Skeletal muscle tissue (tissue), 4 donors: ENCODE measurements around the gene PDE1A. TPM values are rescaled to one million over a fixed set of nuclear protein-coding genes. Genes with fewer than 3 reads are reported as not detected.

Source experiments
- H3K27ac ChIP-seq: one replicate; pipeline ENCODE4 v1.7.0; 2013; ENCODE audit warnings: mild to moderate bottlenecking, low read depth, low read length, inconsistent platforms
- H3K27me3 ChIP-seq, 3 donors: one replicate each; pipeline ENCODE4 v1.7.0; 2013; ENCODE audit warnings: low read length in 3 of 3; ENCODE audit not compliant: control insufficient read depth in 3 of 3, insufficient read depth in 3 of 3
- H3K36me3 ChIP-seq, 3 donors: one replicate each; pipeline ENCODE4 v1.7.0; 2013; ENCODE audit warnings: low read length in 3 of 3; ENCODE audit not compliant: control insufficient read depth in 3 of 3, insufficient read depth in 3 of 3
- H3K4me1 ChIP-seq, 3 donors: one replicate each; pipeline ENCODE4 v1.7.0; 2013; ENCODE audit warnings: low read length in 3 of 3, mild to moderate bottlenecking in 3 of 3; ENCODE audit not compliant: control insufficient read depth in 3 of 3, insufficient read depth in 3 of 3
- H3K4me3 ChIP-seq, 3 donors: one replicate each; pipeline ENCODE4 v1.7.0; 2013; ENCODE audit warnings: low read length in 3 of 3
- H3K9ac ChIP-seq, 3 donors: one replicate each; pipeline ENCODE4 v1.7.0; 2013; ENCODE audit warnings: low read length in 3 of 3, mild to moderate bottlenecking in 3 of 3, moderate library complexity in 2 of 3, low read depth in 1 of 3
- H3K9me3 ChIP-seq, 3 donors: one replicate each; pipeline ENCODE4 v1.7.0; 2013; ENCODE audit warnings: low read length in 3 of 3; ENCODE audit not compliant: control insufficient read depth in 3 of 3
- total RNA-seq: library from RNA; depleted of rRNA; stranded (reverse); fragments of >200 nt; gene quantifications from one replicate; pipeline ENCODE4 v1.2.3, GENCODE V29; 2014
- donor health status: Osteomylitis.

PDE1A gene
- total RNA-seq, result 9.9 TPM

DNA sequence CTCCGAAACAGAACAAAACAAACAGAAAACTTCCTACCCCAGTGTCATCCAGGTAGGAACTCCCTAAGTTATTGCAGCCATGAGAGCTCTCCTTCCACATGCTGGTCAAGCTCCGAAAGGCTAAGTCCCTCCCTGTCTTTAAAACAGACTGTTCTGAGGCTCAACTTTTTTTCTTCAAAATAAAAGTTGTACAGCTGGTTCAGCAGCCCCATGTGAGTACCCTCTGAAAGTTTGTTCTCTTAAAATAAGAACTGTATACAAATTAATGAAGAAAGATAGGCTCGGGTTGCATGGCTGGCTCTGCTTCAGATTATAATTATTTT is at the start of gene PDE1A:
PDE1A (minus strand) TSS at position 119 of the 323 bp plus-strand sequence.
- Histone ChIP-seq H3K27ac (peak within 1 kb of the TSS; percentile 21), H3K9ac (peak within 1 kb of the TSS; percentile 27 to 69 (median 29)), H3K36me3 (no peaks in the 10 kb centered on the region), H3K4me3 (peak within 1 kb of the TSS; percentile 55 to 75 (median 60)), H3K4me1 (no peaks in the 10 kb centered on the region), H3K27me3 (no peaks in the 10 kb centered on the region), H3K9me3 (no peaks in the 10 kb centered on the region)

DNA sequence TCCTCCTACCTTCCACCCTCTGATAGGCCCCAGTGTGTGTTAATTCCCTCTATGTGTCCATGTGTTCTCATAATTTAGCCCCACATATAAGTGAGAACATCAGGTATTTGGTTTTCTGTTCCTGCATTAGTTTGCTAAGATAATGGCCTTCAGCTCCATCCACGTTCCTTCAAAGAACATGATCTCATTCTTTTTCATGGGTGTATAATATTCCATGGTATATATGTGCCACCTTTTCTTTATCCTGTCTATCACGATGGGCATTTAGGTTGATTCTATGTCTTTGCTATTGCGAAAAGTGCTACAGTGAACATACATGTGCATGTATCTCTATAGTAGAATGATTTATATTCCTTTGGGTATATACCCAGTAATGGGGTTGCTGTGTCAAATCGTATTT is 46.8 kb upstream of the PDE1A start:
- Histone ChIP-seq H3K9ac (no peak overlapping the region), H3K9me3 (peaks cover 2 to 4% (median 3%) of the 10 kb centered on the region in 3 donors), H3K4me1 (no peaks in the 10 kb centered on the region), H3K4me3 (no peak overlapping the region), H3K36me3 (no peaks in the 10 kb centered on the region), H3K27me3 (no peaks in the 10 kb centered on the region), H3K27ac (no peak overlapping the region)

DNA sequence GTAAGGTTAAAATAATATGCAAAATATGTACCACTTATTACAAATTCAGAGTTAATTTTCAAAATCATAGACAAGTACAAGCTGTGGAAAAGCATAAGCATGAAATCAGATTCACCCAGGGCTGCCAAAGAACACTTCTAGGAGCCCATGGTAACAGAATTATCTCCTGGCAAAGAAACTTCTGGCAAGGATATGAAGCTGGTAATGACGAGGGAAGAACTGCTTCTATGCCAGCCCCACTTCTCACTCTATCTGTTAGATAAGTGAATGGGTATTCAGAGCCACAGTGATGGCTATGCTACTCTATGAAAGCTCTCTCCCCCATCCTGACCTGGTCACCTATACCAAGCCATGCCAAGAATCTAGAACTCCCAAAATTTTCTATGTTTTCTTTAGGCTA is 36.9 kb upstream of the PDE1A start:
- Histone ChIP-seq H3K9me3 (no peaks in the 10 kb centered on the region), H3K9ac (no peak overlapping the region), H3K27ac (no peak overlapping the region), H3K27me3 (no peaks in the 10 kb centered on the region), H3K4me1 (no peaks in the 10 kb centered on the region), H3K36me3 (no peaks in the 10 kb centered on the region), H3K4me3 (no peak overlapping the region)

DNA sequence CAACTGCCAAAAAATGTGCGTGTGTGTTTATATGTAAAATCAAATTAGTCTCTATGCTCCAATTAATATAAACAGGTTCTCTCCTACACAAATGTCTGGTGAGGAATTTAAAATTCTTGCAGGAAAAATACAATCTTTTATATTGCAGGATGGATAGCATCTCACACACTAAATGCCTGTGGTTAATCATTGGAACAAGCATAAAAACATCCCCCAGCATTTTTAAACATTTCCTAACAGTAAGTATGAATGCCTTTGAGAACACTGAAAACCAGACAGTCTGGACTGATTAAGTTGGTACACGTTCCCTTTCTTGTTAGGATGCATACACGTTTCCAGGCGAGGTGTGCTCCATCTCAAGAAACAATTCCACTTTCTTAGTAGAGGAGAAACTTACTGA is 29.9 kb upstream of the PDE1A start:
- Histone ChIP-seq H3K27me3 (no peaks in the 10 kb centered on the region), H3K4me1 (no peaks in the 10 kb centered on the region), H3K4me3 (no peak overlapping the region), H3K9me3 (no peaks in the 10 kb centered on the region), H3K9ac (no peak overlapping the region), H3K36me3 (no peaks in the 10 kb centered on the region), H3K27ac (no peak overlapping the region)

DNA sequence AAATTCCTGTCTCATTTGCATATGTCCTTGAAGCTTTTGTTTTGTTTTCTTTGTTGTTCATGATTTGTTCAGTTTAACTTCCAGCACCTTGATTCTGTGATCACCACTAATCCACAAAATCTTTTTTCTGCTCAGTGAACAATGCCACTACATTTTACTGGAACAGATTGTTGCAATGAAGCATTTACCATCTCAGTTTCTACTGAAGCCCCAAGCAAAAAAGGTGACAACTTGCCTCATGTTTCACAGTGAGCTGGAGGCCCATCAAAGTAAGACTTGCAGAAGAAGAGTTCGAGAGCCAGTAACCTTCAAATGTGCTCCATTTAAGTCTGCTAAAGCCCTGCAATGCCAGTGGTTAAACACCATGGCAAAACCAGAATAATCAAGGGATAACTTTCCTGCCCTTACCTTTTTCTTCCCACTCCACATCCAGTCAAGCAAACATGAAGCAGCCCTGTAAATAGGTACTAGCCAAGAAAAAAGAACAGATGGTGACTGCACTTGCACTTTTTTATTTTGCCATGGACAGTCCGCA is 25.7 kb upstream of the PDE1A start:
- Histone ChIP-seq H3K36me3 (no peaks in the 10 kb centered on the region), H3K27me3 (no peaks in the 10 kb centered on the region), H3K9me3 (no peaks in the 10 kb centered on the region), H3K4me1 (no peaks in the 10 kb centered on the region), H3K9ac (no peak overlapping the region), H3K4me3 (no peak overlapping the region), H3K27ac (no peak overlapping the region)

DNA sequence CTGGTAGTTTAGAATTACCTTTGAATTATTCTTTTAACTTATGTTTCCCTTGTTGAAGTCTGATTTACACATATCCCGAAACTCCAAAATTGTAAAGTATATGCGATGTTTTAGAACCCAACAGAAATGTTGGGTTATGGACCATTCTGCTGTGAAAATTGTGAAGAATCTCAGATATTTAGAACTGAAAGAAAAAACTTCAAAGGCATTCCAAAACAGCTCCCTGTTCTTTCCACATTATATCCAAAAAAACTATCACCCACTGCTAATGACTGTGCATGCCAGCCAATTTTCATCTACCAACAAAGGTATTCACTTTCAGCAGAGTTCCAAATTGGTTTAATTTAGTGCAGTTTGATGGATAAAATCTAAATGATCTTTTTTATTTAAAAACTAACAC is 21.5 kb upstream of the PDE1A start:
- H3K9me3 ChIP-seq, result peaks cover 0 to under 1% (median 0%) of the 10 kb centered on the region in 3 donors
- no peak overlapping the region for H3K27ac ChIP-seq
- H3K36me3 ChIP-seq, result no peaks in the 10 kb centered on the region
- no peak overlapping the region for H3K4me3 ChIP-seq
- no peaks in the 10 kb centered on the region for H3K27me3 ChIP-seq
- H3K9ac ChIP-seq, result no peak overlapping the region
- no peaks in the 10 kb centered on the region for H3K4me1 ChIP-seq

DNA sequence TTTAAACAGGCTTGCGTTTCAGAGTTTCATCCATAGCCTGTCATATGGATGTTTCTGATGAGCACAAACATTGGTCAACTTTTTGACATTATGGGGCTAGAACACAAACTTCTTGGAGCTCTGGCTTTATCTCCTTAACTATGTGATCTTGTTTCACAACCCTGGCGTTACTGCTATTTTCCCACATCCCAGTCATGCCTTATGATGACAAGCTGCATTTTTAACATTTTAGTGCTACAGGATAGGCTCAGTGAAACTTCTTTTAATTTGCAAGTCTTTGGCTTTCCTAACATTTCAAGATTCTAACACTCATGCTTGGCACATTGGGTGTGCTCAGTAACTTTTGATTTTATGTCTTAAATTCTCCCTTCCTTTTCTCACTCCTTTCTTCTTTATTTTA is 21.0 kb upstream of the PDE1A start:
- Histone ChIP-seq H3K27me3 (no peaks in the 10 kb centered on the region), H3K9me3 (peaks cover 0 to 2% (median 0%) of the 10 kb centered on the region in 3 donors), H3K9ac (no peak overlapping the region), H3K27ac (no peak overlapping the region), H3K36me3 (no peaks in the 10 kb centered on the region), H3K4me1 (no peaks in the 10 kb centered on the region), H3K4me3 (no peak overlapping the region)

DNA sequence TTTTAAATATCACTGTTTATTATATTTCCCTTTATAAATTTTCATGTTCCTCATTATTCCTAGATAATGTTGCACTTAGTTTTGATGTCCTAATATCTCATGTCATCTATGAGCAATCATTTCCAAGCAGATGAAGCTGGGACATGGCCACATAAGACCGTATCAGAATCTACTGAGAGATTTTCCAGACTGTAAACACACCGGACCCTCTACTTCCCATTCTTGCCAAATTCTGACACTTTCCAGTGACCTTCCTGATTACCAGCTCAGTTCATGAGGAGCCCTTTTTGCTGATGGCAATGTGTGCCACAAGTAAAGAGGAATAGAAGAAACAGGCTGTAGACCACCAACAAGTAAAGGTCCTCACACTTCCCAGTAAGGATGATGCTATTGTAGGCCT is 20.3 kb upstream of the PDE1A start:
- H3K27ac ChIP-seq, result no peak overlapping the region
- H3K9ac ChIP-seq, result no peak overlapping the region
- H3K36me3 ChIP-seq, result no peaks in the 10 kb centered on the region

DNA sequence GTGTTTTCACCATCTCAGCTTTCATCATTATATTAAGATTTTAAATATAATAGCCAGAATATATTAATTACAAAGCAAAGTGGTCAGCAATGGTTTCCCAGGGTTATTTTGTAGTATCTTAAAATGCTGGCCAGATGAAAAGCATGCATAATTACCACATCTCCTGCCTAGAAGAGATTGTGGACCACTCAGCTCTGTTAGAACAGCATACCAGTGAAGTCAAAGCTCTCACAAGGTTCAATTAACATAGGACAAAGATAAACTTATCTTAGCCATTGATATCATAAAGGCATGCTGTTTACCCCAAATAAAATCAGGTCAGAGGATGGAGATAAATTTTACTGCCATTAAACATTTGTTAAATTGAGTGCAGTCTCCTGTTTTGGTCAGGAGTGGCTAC is 19.3 kb upstream of the PDE1A start:
- H3K4me1 ChIP-seq, result no peaks in the 10 kb centered on the region
- no peaks in the 10 kb centered on the region for H3K36me3 ChIP-seq
- no peak overlapping the region for H3K4me3 ChIP-seq
- H3K27me3 ChIP-seq, result no peaks in the 10 kb centered on the region
- no peak overlapping the region for H3K9ac ChIP-seq
- H3K27ac ChIP-seq, result no peak overlapping the region
- H3K9me3 ChIP-seq, result peaks cover 0 to 2% (median 0%) of the 10 kb centered on the region in 3 donors

More for the DNA sequence above, 20.3 kb upstream of the PDE1A start:
- no peak overlapping the region for H3K4me3 ChIP-seq
- peaks cover 0 to 2% (median 0%) of the 10 kb centered on the region in 3 donors for H3K9me3 ChIP-seq
- H3K4me1 ChIP-seq, result no peaks in the 10 kb centered on the region
- no peaks in the 10 kb centered on the region for H3K27me3 ChIP-seq

DNA sequence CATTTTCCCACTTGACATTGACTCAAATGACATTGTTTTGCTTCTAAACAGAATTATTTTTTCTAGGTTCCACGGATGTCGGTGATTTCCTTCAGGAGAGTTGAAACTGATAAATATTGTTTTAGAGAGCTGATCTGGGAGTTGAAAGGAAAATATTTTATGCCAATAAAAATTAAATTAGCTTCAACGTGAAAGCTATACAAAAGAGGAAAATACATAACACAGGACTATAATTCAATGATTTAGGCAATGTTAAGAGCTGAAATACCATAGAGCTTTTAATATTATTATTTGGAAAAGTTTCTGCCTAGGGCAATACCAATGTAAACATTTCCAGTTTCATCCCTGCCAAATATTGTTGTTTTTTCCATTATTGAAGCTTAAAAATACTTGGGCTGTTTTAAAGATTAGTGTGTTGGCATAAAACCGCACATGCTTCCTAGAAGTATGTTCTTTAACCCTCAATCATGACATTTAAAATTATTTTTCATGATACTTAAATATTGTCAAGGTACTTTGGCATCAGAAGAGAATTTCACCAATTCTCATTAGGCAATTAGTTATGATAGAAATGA is 18.6 kb upstream of the PDE1A start:
- peaks cover 0 to 2% (median 0%) of the 10 kb centered on the region in 3 donors for H3K9me3 ChIP-seq

More for the DNA sequence above, 18.6 kb upstream of the PDE1A start:
- Histone ChIP-seq H3K4me1 (no peaks in the 10 kb centered on the region), H3K9ac (no peak overlapping the region), H3K36me3 (no peaks in the 10 kb centered on the region), H3K4me3 (no peak overlapping the region), H3K27ac (no peak overlapping the region), H3K27me3 (no peaks in the 10 kb centered on the region)
